Neutrophil (primary cell): ENCODE results near the gene RFLNA.

Experiments
- H3K27ac ChIP-seq: fragments of 200-600 bp; sonication (generic); 2 replicates; pipeline ENCODE4 v1.5.1; 2016; ENCODE audit warnings: mild to moderate bottlenecking, moderate library complexity
- H3K27me3 ChIP-seq: fragments of 200-600 bp; sonication (generic); 2 replicates; pipeline ENCODE4 v1.6.0; 2016; ENCODE audit warnings: mild to moderate bottlenecking
- H3K36me3 ChIP-seq: fragments of 200-600 bp; sonication (generic); 2 replicates; pipeline ENCODE4 v1.5.1; 2017
- H3K4me1 ChIP-seq, 2 experiments: fragments of 200-600 bp in 1 of 2; sonication (generic) in 1 of 2; 1 replicate in 1 of 2; 2 replicates in 1 of 2; pipeline versions ENCODE4 v1.5.1 to v1.6.1; 2013 to 2016; ENCODE audit warnings: low read depth in 1 of 2, low read length in 1 of 2, mild to moderate bottlenecking in 1 of 2, moderate library complexity in 1 of 2; ENCODE audit not compliant: control insufficient read depth in 1 of 2, insufficient read depth in 1 of 2
- H3K4me3 ChIP-seq, 2 experiments: fragments of 200-600 bp in 1 of 2; sonication (generic) in 1 of 2; 1 replicate in 1 of 2; 2 replicates in 1 of 2; pipeline ENCODE4 v1.5.1; 2013 to 2016; ENCODE audit warnings: low read depth in 1 of 2, low read length in 1 of 2, mild to moderate bottlenecking in 1 of 2, moderate library complexity in 1 of 2
- H3K9me3 ChIP-seq: fragments of 200-600 bp; sonication (generic); 2 replicates; pipeline ENCODE4 v1.5.1; 2016
- CTCF ChIP-seq: fragments of 200-600 bp; sonication (generic); IDR thresholded peaks from 2 replicates; pipeline ENCODE4 v1.5.1; 2016; ENCODE audit warnings: antibody characterized with exemption

The RFLNA gene

DNA sequence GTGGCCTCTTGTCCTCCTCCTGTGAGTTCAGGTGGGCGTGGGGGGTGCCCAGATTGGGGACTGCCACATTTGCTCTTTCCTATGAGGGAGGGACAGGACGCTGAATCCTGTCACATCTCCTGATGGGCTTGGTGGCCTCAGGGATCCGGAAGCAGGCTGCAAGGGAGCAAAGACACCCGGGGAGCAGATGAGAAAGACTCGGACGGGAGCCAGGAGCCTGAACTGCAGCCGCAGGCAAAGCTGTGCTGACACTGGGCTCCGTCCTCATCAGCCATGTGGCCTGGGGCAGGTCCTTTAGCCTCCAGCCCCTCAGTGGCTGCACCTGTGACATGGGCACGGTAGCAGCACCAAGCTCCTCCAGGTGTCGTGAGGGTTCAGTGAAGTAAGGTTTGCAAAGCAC, 40.8 kb upstream of the RFLNA start:
- Histone ChIP-seq H3K36me3 (no peaks in the 10 kb centered on the region), H3K4me3 (no peak overlapping the region), H3K27me3 (peaks cover 8% of the 10 kb centered on the region), H3K4me1 (peaks cover 0 to 10% of the 10 kb centered on the region in 2 experiments), H3K27ac (no peak overlapping the region), H3K9me3 (no peaks in the 10 kb centered on the region)
- TF ChIP-seq CTCF, result no peak

- peaks cover 0 to 10% of the 10 kb centered on the region in 2 experiments for H3K4me1 ChIP-seq
- no peak for TF ChIP-seq CTCF
- H3K4me3 ChIP-seq, result no peak overlapping the region
- peaks cover 16% of the 10 kb centered on the region for H3K27me3 ChIP-seq
- H3K36me3 ChIP-seq, result no peaks in the 10 kb centered on the region
- no peaks in the 10 kb centered on the region for H3K9me3 ChIP-seq
- no peak overlapping the region for H3K27ac ChIP-seq
These were observed 35.5 kb upstream of the RFLNA start for GRCh38 chr12:124259154-124260066.

DNA sequence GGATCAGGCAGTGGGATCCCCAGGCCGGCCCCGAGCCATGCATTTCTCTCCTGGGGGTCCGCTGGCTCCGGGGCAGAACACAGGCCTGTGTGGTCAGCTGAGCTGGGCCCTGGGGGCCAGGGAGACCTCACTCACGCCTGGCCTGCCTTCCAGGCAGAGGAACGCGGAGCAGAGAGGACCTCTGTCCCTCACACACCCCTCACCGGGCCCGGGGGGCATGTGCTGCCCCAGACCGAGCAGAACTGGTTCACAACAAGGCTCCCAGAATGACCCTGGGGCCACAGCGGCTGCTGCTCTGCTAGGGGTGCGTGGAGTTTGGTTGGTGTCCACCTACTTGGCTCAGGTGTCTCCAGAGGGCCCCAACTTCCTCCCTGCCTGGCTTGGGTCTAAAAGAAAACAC, 33.0 kb upstream of the RFLNA start:
- no peaks in the 10 kb centered on the region for H3K9me3 ChIP-seq
- peaks cover 16% of the 10 kb centered on the region for H3K27me3 ChIP-seq
- no peak overlapping the region for H3K4me3 ChIP-seq
- no peaks in the 10 kb centered on the region for H3K36me3 ChIP-seq
- H3K4me1 ChIP-seq, result peaks cover 0 to 10% of the 10 kb centered on the region in 2 experiments
- H3K27ac ChIP-seq, result no peak overlapping the region
- no peak for TF ChIP-seq CTCF

DNA sequence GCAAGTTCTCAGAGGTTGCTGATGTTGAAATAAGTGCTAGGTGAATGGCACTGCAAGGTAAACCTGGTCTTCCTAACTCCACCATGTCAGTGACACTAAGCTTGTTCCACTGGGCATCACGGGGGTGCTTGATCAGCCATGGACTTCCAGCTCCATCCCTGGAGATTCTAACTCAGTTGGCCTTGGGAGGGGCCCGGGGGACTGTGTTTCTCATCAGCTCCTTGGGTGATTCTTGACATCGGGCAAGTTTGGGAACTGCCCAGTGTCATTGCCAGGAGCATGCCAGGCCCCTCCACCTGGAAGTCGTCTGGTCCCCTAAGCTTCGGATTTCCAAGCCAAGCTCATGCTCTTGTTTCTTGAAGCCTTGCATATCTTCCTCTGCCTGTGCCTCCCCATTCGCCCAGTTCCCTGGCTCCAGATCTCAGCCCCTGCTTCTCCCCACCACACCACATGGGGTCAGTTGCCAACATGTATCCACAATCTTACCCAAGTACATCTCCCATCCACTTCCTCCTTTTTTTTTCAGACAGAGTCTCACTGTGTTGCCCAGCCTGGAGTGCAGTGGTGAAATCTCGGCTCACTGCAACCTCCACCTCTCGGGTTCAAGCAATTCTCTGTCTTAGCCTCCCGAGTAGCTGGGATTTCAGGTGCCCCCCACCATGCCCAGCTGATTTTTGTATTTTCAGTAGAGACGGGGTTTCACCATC, 30.7 kb upstream of the RFLNA start:
- H3K9me3 ChIP-seq, result no peaks in the 10 kb centered on the region
- H3K27me3 ChIP-seq, result peaks cover 7% of the 10 kb centered on the region
- no peak for TF ChIP-seq CTCF
- H3K4me1 ChIP-seq, result peaks cover 0 to 8% of the 10 kb centered on the region in 2 experiments
- H3K4me3 ChIP-seq, result no peak overlapping the region
- H3K36me3 ChIP-seq, result no peaks in the 10 kb centered on the region
- H3K27ac ChIP-seq, result no peak overlapping the region

DNA sequence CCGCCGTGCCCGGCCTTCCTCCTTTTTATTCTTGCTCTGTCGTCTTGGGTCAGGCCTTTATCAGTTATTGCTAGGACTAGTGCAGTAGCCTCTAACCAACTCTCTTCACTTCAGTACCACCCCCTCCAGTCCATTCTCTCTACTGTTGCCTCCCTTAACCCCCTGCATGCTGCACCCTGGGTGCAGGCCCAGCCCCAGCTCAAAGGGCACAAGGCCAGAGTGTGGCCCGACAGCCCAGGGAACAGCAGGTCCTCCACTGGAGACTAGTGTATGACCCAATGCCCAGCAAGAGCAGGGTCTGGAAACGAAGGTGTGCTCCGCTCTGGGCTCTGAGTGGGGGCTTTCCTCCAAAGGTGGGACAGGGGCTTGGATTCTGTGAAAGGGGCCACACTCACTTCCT, 30.0 kb upstream of the RFLNA start:
- peaks cover 0 to 1% of the 10 kb centered on the region in 2 experiments for H3K4me1 ChIP-seq
- no peaks in the 10 kb centered on the region for H3K9me3 ChIP-seq
- H3K4me3 ChIP-seq, result no peak overlapping the region
- H3K36me3 ChIP-seq, result no peaks in the 10 kb centered on the region
- no peak overlapping the region for H3K27ac ChIP-seq
- peaks cover under 1% of the 10 kb centered on the region for H3K27me3 ChIP-seq
- TF ChIP-seq CTCF, result no peak
